Activated CD8-positive, alpha-beta memory T cell treated with anti-CD3 and anti-CD28 coated beads, Interleukin-2, amount 50 U/mL, for 1 hour (primary cell): Measurements from ENCODE around the gene RPTOR.
"Not testable (repeated sequence)": the region's sequence is repeated elsewhere in the genome, so short reads cannot be mapped to it uniquely, and the experiment has no call there.

Experiments
- DNase-seq: peaks from one replicate; pipeline ENCODE4 v3.0.0-alpha.2; 2020; ENCODE audit errors: extremely low read depth

Gene RPTOR

GRCh38 chr17:80797741-80798594, 253.3 kb downstream of the RPTOR start:
- DNase-seq: no peak

GRCh38 chr17:80798595-80799537, 254.2 kb downstream of the RPTOR start:
- no peak for DNase-seq

DNA sequence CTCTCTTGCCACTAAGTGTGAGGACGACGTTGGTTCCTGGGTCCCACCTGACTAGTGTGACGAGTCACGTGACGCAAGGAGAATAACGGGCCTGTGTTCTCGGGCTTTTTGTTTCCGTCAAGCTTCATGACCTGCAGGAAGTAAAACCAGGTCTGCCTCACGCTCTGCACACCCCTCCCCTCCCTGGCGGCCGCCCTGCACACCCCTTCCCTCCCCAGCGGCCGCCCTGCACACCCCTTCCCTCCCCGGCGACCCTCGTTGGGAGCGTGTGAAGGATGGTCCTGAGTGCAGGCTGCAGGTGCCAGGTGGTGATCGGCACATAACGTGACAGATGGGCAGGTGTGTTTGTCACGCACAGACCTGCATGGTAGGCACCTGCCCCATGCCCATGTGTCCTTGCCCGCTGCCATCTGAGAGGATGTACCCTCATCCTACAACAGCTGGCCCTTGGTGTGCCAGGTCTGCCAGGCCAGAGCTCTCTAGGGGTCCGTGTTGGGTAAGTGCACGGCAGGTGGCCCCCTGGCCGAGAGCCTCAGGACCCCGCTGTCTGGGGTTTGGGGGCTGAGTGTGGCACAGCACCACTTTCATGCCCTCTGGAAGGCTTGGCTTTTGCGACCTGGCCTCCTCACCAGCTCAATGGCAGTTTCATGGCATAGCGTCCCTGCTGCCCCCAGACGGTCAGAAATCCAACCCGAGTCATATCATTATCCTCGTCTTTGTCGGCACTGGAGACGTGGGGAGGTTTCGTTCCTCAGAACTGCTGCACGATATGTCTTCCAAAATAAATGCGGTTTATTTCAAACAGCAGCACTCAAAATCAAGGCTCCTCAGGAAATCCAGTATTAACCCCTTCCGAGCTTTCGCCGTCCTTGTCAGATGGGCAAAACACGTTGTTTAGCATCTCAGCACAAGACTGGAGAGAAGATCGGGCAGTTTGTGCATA, 255.2 kb downstream of the RPTOR start:
- no peak for DNase-seq

DNA sequence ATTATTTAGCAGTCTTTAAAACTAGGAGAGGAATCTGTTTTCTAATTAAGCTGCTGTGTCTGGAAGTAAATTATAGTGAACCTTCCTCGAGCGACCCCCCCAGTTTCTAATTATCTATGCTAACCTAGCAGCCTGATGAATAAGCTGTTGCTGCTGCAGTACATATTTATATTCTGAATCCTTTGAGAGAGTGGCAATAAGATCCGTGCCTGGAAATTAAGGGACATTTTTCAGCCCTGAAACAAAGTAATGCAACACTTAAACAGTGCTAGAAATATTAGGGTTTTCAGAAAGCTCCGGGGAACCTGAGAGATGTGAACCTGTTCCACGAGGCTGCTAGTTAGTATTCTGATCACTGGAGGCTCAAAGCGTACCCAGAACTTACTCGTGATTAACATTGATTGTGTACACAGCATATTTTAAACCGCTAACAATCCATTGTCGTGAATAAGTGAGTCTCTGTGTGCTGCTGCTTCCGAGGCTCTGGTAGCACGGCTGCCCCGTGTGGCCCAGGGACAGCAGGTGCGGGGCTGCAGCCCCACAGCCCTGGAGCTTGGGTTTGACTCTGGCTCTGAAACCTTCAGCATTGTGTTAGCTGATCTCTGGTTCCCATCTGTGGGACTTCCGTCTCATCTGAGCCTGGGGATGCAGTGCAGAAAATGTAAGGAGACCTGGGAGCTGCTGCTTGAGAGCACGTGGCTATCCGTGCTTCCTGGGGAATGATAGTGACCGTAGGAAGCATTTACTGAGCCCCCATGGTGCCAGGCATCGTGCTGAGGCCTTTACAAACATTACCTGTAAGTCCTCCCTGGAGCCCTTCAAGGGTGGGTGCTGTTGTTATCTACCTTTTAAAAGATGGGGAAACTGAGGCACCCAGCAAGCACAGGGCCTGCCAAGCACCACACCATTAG, 256.1 kb downstream of the RPTOR start:
- no peak for DNase-seq

DNA sequence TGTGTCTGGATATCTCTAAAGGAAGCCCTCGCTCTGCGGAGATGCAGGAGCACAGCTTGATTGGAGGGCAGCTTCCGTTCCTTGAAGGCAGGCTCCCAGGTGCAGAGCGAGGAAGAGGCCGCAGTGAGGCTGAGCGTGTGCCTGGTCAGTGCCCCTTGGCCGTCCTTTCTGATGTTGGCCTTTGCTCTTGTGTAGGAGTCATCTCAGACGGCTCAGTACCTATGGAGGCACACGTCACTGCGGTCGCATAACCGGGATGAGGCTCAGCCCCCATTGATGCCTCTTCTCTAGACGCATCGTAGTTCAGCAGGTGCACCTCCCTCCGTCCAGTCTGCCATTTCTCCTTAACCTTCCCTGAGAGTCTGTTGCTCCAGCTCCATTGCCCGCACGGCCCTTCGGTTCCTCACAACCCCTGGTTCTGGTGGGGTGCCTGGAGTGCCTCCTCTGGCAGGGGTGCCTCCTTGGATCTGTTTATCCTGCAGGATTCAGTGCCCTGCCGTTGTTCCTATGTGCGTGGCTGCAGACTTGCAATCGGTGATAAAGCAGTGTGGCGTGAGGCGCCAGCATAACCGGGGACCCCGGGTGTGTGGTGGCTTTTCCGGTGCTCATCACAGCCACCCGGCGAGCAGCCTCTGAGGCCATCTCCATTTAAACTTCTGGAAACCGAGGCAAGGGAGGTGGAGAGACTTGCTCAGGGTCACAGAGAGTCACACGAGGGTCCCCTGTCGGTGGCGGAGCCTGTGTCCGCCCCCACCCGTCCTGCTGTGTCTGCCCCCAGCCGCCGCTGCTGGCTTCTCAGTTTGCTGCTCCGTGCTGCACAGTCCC, 258.2 kb downstream of the RPTOR start:
- no peak for DNase-seq

DNA sequence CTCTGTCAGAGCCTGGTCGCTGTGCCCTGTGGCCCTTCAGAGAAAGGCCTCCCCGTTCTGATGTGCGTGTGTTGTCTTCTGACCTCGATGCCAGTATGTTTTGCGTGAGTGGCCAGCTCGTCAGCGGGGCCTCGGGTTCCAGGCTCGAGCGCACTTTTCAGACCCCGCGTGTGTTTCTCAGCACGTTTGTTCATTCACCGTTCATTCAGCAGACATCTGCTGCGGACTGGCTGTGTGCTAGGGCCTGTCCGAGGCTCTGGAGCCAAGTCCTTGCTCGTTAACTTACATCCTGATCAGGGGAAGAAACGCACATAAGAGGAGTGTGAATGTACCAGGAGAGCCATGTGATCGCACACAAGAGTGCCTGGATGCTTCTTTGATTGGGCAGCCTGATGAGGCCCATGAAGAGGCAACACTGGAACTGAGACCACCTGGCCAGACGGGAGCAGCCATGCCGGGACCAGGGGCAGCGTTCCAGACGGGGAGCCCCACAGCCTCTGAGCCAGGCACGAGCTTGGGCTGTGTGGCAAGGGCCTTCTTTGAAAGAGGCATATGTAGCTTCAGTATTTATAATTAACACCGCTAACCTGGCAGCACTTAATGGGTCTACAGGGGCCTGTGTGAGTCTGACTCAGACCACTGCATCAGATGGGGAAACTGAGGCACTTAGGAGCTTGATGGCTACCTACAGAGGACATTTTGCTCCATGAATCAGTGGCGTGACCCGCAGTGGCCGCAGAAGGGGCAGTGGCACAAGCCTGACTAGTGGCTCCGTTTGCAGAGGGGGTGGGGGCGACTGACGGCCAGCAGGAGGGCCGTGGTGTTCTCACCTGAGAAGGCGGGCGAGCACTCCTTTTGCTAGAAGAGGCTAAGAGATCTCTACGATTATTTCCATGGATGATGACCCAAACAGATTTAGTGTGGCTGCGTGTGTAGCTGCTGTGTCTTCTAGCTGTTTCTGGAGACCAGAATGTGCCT, 259.1 kb downstream of the RPTOR start:
- no peak for DNase-seq

GRCh38 chr17:80804466-80804865, 259.8 kb downstream of the RPTOR start:
- no peak for DNase-seq

DNA sequence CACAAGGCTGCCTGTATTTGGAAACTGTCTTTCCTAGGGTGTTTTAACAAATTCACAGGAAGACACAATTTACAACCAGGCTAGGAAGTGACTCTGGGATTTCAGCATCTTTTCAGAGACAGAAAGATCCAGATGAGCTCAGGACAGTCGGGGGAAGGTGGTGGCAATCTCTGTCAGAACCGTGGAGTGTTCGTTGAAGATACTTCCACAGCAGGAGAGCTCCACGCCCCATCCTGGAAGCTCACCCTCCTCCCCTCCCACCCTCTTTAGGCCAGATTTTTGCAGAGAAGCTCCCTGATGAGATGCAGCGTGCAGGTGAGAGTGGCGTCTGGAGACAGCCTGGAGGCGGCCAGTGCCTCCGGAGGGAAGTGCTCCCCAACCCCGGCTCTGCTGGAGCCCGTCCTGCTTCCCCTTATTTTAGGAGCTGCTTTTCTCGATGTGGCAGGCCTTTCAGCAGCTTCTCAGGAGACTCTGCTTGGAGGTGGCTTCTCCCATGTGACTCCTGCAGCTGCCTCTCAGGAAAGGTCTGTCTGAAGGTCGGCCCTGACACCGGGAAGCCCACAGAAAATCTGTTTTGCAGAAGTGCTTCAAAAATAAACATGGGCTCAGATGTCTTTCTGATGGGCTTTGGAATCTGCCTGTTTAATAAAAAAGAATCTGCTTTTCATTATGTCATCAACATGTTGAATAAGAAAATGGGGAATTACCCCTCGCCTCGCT, 260.6 kb downstream of the RPTOR start:
- DNase-seq: no peak

GRCh38 chr17:80807014-80807413, 262.4 kb downstream of the RPTOR start:
- no peak for DNase-seq

DNA sequence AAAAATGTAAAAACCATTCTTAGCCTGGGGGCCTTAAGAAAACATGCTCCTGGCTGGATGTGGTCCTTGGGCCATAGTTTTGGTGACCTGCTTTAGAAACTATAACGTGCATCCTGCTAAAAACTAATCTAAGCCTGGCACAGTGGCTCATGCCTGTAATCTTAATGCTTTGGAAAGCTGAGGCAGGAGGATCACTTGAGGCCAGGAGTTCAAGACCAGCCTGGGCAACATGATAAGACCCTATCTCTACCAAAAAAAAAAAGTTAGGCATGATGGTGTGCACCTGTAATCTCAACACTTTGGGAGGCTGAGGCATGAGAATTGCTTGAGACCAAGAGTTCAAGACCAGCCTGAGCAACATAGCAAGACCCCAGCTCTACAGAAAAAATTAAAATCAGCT, 263.2 kb downstream of the RPTOR start:
- DNase-seq: no peak

DNA sequence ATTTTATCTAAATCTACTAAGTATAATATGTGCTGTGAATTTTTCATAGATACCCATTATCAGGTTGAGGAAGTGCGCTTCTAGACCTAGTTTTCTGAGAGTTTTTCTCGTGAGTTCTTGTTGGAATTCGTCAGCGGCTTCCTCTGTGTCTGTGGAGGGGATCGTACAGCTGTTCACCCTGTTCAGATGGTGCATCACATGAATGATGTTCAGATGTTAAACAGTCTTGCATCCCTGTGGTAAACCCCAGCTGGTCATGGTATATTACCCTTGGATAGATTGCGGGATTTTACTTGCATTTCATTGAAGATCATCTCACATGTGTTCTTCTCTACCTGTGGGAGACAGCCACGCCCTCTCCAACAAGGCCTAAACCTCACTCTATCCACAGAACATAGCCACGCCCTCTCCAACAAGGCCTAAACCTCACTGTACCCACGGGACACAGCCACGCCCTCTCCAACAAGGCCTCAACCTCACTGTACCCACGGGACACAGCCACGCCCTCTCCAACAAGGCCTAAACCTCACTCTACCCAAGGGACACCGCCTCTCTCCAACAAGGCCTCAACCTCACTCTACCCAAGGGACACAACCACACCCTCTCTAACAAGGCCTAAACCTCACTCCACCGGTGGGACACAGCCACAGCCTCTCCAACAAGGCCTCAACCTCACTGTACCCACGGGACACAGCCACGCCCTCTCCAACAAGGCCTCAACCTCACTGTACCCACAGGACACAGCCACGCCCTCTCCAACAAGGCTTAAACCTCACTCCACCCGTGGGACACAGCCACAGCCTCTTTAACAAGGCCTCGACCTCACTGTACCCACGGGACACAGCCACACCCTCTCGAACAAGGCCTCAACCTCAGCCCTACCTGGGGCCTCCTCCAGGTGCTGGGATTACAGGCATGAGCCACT, 266.8 kb downstream of the RPTOR start:
- no peak for DNase-seq

GRCh38 chr17:80812362-80813088, 267.9 kb downstream of the RPTOR start:
- DNase-seq: no peak

DNA sequence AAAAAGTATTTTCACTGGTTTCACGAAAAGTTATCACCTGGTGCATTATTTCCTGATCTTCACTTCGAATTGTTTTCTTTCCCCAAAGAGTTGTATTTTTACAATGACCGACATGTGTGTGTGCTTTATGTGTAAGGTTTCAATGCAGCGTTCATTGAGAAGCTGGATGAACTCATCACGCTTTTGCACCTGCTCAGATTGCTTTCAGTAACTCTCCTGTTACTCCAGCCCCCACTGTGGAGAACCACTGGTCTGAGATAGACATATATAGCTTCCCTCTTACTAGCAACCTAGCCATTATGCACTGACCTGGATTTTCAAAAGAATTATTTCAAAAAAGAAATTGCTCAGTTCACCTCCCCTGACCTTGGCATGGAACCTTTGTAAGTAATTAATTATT, 268.7 kb downstream of the RPTOR start:
- no peak for DNase-seq

- no peak for DNase-seq
Measured at GRCh38 chr17:80814491-80814890, 269.9 kb downstream of the RPTOR start.

- DNase-seq: no peak
Measured at GRCh38 chr17:80815151-80815681, 270.6 kb downstream of the RPTOR start.

GRCh38 chr17:80815718-80816117, 271.1 kb downstream of the RPTOR start:
- not testable (repeated sequence) for DNase-seq
